SK-N-SH (cell line): Measurements from ENCODE around the gene HCN1. TPM values are rescaled to one million over a fixed set of nuclear protein-coding genes. Genes with fewer than 3 reads are reported as not detected.

Experiments used
- CTCF ChIA-PET: fragments of 300-600, 350-600 bp; formaldehyde crosslinking; extraction: SDS; loops from one replicate; lab custom pipeline; 2021; lab: Yijun Ruan, JAX
- POLR2A ChIA-PET: fragments of 350-600 bp; sonication (Branson Sonifier 250); formaldehyde crosslinking; extraction: SDS; loops from one replicate; lab custom pipeline; 2020; ENCODE audit warnings: antibody characterized with exemption, inconsistent platforms; lab: Yijun Ruan, JAX
- DNase-seq: peaks from one replicate; pipeline ENCODE4 v3.0.0; 2012
- H2AFZ ChIP-seq: fragments of 200-600 bp; sonication (generic); 2 replicates; pipeline ENCODE4 v1.8.1; 2016; ENCODE audit warnings: antibody characterized with exemption, mild to moderate bottlenecking, low read depth
- H3F3A ChIP-seq: fragments of 200-600 bp; sonication (generic); replicated peaks from 2 replicates; pipeline ENCODE3; 2016; ENCODE audit warnings: antibody characterized with exemption, mild to moderate bottlenecking; ENCODE audit not compliant: insufficient read depth
- H3K27ac ChIP-seq, 2 experiments: fragments of 200-500 bp in 1 of 2; fragments of 200-600 bp in 1 of 2; sonication (Bioruptor generic) in 1 of 2; sonication (generic), shearing (Covaris generic) in 1 of 2; 2 replicates each; pipeline versions ENCODE4 v1.5.1 to v1.6.1; 2014 to 2016; ENCODE audit warnings: low read depth in 2 of 2, inconsistent platforms in 1 of 2, low read length in 1 of 2, mild to moderate bottlenecking in 1 of 2, mixed read lengths in 1 of 2
- H3K27me3 ChIP-seq: fragments of 200-600 bp; sonication (generic), shearing (Covaris generic); 2 replicates; pipeline ENCODE4 v1.6.1; 2016; ENCODE audit warnings: mixed run types; ENCODE audit not compliant: insufficient read depth
- H3K36me3 ChIP-seq, 2 experiments: fragments of 200-500 bp in 1 of 2; fragments of 200-600 bp in 1 of 2; sonication (Bioruptor generic) in 1 of 2; sonication (generic) in 1 of 2; replicated peaks in 1 of 2; 2 replicates each; pipeline versions ENCODE3 to v1.5.1; 2014 to 2016; ENCODE audit warnings: low read length in 1 of 2, mild to moderate bottlenecking in 1 of 2; ENCODE audit not compliant: insufficient read depth in 2 of 2, control insufficient read depth in 1 of 2
- H3K4me1 ChIP-seq, 2 experiments: fragments of 200-500 bp in 1 of 2; fragments of 200-600 bp in 1 of 2; sonication (Bioruptor generic) in 1 of 2; sonication (generic), shearing (Covaris generic) in 1 of 2; 2 replicates each; pipeline versions ENCODE4 v1.5.1 to v1.6.1; 2014 to 2016; ENCODE audit warnings: low read depth in 1 of 2, low read length in 1 of 2, mixed run types in 1 of 2; ENCODE audit not compliant: insufficient read depth in 2 of 2, control insufficient read depth in 1 of 2
- H3K4me2 ChIP-seq: fragments of 200-600 bp; sonication (generic), shearing (Covaris generic); 2 replicates; pipeline ENCODE4 v1.6.1; 2017; ENCODE audit warnings: mixed run types
- H3K4me3 ChIP-seq, 2 experiments: fragments of 200-500 bp in 1 of 2; fragments of 200-600 bp in 1 of 2; sonication (Bioruptor generic) in 1 of 2; sonication (generic), shearing (Covaris generic) in 1 of 2; 2 replicates each; pipeline versions ENCODE4 v1.5.1 to v1.8.1; 2014 to 2016; ENCODE audit warnings: low read depth in 2 of 2, inconsistent platforms in 1 of 2, low read length in 1 of 2, mild to moderate bottlenecking in 1 of 2, mixed read lengths in 1 of 2, moderate library complexity in 1 of 2
- H3K79me2 ChIP-seq: fragments of 200-600 bp; sonication (generic); 2 replicates; pipeline ENCODE4 v1.8.1; 2017; ENCODE audit warnings: mild to moderate bottlenecking; ENCODE audit not compliant: insufficient read depth
- H3K9ac ChIP-seq: fragments of 200-600 bp; sonication (generic); 2 replicates; pipeline ENCODE4 v1.6.1; 2017; ENCODE audit warnings: mixed run types
- H3K9me2 ChIP-seq: fragments of 200-600 bp; sonication (generic); 2 replicates; pipeline ENCODE4 v1.6.1; 2017; ENCODE audit warnings: mixed run types
- H3K9me3 ChIP-seq: fragments of 200-600 bp; sonication (generic); 2 replicates; pipeline ENCODE4 v1.6.1; 2017; ENCODE audit warnings: mixed run types, mild to moderate bottlenecking, moderate library complexity
- H4K20me1 ChIP-seq: fragments of 200-600 bp; sonication (generic); 2 replicates; pipeline ENCODE4 v1.6.1; 2017; ENCODE audit warnings: mild to moderate bottlenecking, mixed run types; ENCODE audit not compliant: insufficient read depth
- EZH2phosphoT487 ChIP-seq: fragments of 200-600 bp; sonication (generic); IDR thresholded peaks from 2 replicates; pipeline ENCODE4 v1.6.1; 2017; ENCODE audit warnings: low read depth, mixed run types, mild to moderate bottlenecking, antibody characterized with exemption, moderate library complexity, borderline replicate concordance
- FOSL2 ChIP-seq: IDR thresholded peaks from 2 replicates; pipeline ENCODE4 v1.4.0; 2012; ENCODE audit warnings: low read depth, mild to moderate bottlenecking, moderate library complexity, borderline replicate concordance
- FOXJ3 ChIP-seq: sonication (generic); formaldehyde crosslinking; IDR thresholded peaks from 2 replicates; pipeline ENCODE4 v1.5.1; 2020; ENCODE audit warnings: mild to moderate bottlenecking, missing genetic modification reagents
- FOXM1 ChIP-seq: IDR thresholded peaks from 2 replicates; pipeline ENCODE4 v1.4.0; 2012; ENCODE audit warnings: low read depth, mild to moderate bottlenecking
- GABPA ChIP-seq: IDR thresholded peaks from 2 replicates; pipeline ENCODE4 v1.4.0; 2012; ENCODE audit warnings: low read depth, mild to moderate bottlenecking
- IRF3 ChIP-seq: fragments of 150-350 bp; IDR thresholded peaks from 2 replicates; pipeline ENCODE4 v1.6.1; 2016; ENCODE audit warnings: mild to moderate bottlenecking, low read depth, low read length
- MEF2A ChIP-seq: IDR thresholded peaks from 2 replicates; pipeline ENCODE4 v1.4.0; 2012; ENCODE audit warnings: low read depth, borderline replicate concordance
- NRF1 ChIP-seq: IDR thresholded peaks from 2 replicates; pipeline ENCODE4 v1.6.1; 2012; ENCODE audit warnings: low read depth, mild to moderate bottlenecking, low read length
- POLR2AphosphoS5 ChIP-seq: IDR thresholded peaks from 2 replicates; pipeline ENCODE4 v1.6.1; 2012; ENCODE audit warnings: low read depth, low read length
- RAD21 ChIP-seq: IDR thresholded peaks from 2 replicates; pipeline ENCODE4 v1.6.1; 2012; ENCODE audit warnings: mild to moderate bottlenecking, low read length
- REST ChIP-seq: IDR thresholded peaks from 2 replicates; pipeline ENCODE4 v1.6.1; 2012; ENCODE audit warnings: mild to moderate bottlenecking, low read depth, low read length, moderate library complexity
- RFX5 ChIP-seq: IDR thresholded peaks from 2 replicates; pipeline ENCODE4 v1.6.1; 2012; ENCODE audit warnings: mild to moderate bottlenecking, improper control_type of control experiment, low read length
- SIN3A ChIP-seq: IDR thresholded peaks from 2 replicates; pipeline ENCODE4 v1.6.1; 2012; ENCODE audit warnings: low read depth, mild to moderate bottlenecking, low read length, moderate library complexity, borderline replicate concordance
- SMC3 ChIP-seq: IDR thresholded peaks from 2 replicates; pipeline ENCODE4 v1.6.1; 2012; ENCODE audit warnings: low read depth, low read length, improper control_type of control experiment
- YY1 ChIP-seq: IDR thresholded peaks from 2 replicates; pipeline ENCODE4 v1.4.0; 2012; ENCODE audit warnings: low read depth, mild to moderate bottlenecking
- WGBS: methylation state at CpG from one replicate; pipeline ENCODE4 v1.1.6; 2017; ENCODE audit warnings: low lambda C conversion rate; 5-methylcytosine and 5-hydroxymethylcytosine counted together
- polyA plus RNA-seq, 3 experiments: library from polyadenylated mRNA; depleted of rRNA; stranded (reverse); fragments of >200 nt; gene quantifications; 2 replicates each; pipeline ENCODE4 v1.2.3, GENCODE V29; 2012
- TF ChIP-seq, protein P1 (sequence below): IDR thresholded peaks from 2 replicates; pipeline ENCODE4 v1.4.0; 2012; ENCODE audit warnings: low read depth, borderline replicate concordance
- TF ChIP-seq, protein P2 (sequence below): IDR thresholded peaks from 2 replicates; pipeline ENCODE4; 2012

Gene HCN1
- polyA plus RNA-seq, 1 of the 3 experiments (the other 2 are of a cell fraction) = not detected

DNA sequence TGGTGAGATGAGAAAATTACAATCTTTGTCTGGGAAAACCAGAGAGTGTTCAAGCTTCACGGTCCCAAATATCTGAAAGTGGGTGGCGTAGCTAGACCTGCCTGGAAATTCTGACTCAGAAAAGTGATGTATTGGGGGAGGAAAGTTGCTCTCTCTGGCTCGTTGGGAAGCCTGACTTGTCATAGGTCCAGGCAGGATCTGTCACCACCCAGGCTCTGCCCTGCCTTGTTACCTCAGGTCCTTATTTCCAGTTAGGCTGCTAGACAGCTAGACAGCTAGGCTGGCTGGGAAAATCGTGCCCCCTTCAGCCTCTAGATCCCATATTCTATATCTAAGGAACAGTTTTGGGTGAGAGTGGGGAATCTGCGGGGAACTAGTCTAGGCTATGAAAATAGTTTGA lies 41.0 kb upstream of the HCN1 start:
- DNase-seq = no peak
- no peaks in the 10 kb centered on the region for H3K9me3 ChIP-seq
- H3K27ac ChIP-seq = no peak overlapping the region
- H3K27me3 ChIP-seq = no peaks in the 10 kb centered on the region
- H4K20me1 ChIP-seq = no peaks in the 10 kb centered on the region
- 0% methylated on average over 5 of the region's 5 CpGs for WGBS
- POLR2A ChIA-PET = no interaction called here
- CTCF ChIA-PET = no interaction called here
- no peak overlapping the region for H3K9ac ChIP-seq
- H3K9me2 ChIP-seq = no peaks in the 10 kb centered on the region
- H3K4me3 ChIP-seq = no peak overlapping the region
- H2AFZ ChIP-seq = no peak overlapping the region
- no peak overlapping the region for H3K4me2 ChIP-seq
- H3F3A ChIP-seq = no peaks in the 10 kb centered on the region
- no peaks in the 10 kb centered on the region for H3K4me1 ChIP-seq
- no peak for TF ChIP-seq SMC3
- TF ChIP-seq, all 33 proteins: peak for 0
- no peaks in the 10 kb centered on the region for H3K36me3 ChIP-seq
- H3K79me2 ChIP-seq = no peaks in the 10 kb centered on the region

- CTCF ChIA-PET = interaction anchor here (0.7 to 1.5 kb wide), 2 partner anchors 29 to 30 kb away, joined by 3 read pairs; partner anchors contain the start of gene HCN1
- Histone ChIP-seq H2AFZ (no peak overlapping the region), H3F3A (no peaks in the 10 kb centered on the region), H3K79me2 (no peaks in the 10 kb centered on the region), H3K9me3 (no peaks in the 10 kb centered on the region), H3K27me3 (no peaks in the 10 kb centered on the region), H3K9me2 (no peaks in the 10 kb centered on the region), H3K27ac (no peak overlapping the region), H4K20me1 (no peaks in the 10 kb centered on the region), H3K4me2 (no peak overlapping the region), H3K36me3 (no peaks in the 10 kb centered on the region), H3K4me1 (no peaks in the 10 kb centered on the region), H3K4me3 (no peak overlapping the region), H3K9ac (no peak overlapping the region)
- WGBS = 2% methylated on average over 3 of the region's 3 CpGs
- TF ChIP-seq NRF1 (no peak), MEF2A (no peak), RAD21 (no peak), REST (no peak), FOSL2 (no peak), RFX5 (no peak), POLR2AphosphoS5 (no peak), IRF3 (no peak), FOXM1 (no peak), GABPA (no peak), YY1 (no peak), SIN3A (no peak), EZH2phosphoT487 (no peak), FOXJ3 (CRISPR knock-in tag) (no peak)
- TF ChIP-seq, protein P1, sequence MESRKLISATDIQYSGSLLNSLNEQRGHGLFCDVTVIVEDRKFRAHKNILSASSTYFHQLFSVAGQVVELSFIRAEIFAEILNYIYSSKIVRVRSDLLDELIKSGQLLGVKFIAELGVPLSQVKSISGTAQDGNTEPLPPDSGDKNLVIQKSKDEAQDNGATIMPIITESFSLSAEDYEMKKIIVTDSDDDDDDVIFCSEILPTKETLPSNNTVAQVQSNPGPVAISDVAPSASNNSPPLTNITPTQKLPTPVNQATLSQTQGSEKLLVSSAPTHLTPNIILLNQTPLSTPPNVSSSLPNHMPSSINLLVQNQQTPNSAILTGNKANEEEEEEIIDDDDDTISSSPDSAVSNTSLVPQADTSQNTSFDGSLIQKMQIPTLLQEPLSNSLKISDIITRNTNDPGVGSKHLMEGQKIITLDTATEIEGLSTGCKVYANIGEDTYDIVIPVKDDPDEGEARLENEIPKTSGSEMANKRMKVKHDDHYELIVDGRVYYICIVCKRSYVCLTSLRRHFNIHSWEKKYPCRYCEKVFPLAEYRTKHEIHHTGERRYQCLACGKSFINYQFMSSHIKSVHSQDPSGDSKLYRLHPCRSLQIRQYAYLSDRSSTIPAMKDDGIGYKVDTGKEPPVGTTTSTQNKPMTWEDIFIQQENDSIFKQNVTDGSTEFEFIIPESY = no peak
- TF ChIP-seq, protein P2, sequence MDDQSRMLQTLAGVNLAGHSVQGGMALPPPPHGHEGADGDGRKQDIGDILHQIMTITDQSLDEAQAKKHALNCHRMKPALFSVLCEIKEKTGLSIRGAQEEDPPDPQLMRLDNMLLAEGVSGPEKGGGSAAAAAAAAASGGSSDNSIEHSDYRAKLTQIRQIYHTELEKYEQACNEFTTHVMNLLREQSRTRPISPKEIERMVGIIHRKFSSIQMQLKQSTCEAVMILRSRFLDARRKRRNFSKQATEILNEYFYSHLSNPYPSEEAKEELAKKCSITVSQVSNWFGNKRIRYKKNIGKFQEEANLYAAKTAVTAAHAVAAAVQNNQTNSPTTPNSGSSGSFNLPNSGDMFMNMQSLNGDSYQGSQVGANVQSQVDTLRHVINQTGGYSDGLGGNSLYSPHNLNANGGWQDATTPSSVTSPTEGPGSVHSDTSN = no peak
- no peak for DNase-seq
- POLR2A ChIA-PET = no interaction called here
Measured at GRCh38 chr5:45725537-45725936, 29.4 kb upstream of the HCN1 start.
